SK-N-SH (cell line): ENCODE data around the gene MTMR12. TPM values are rescaled to one million over a fixed set of nuclear protein-coding genes. Genes with fewer than 3 reads are reported as not detected.

Source experiments
- CTCF ChIA-PET: fragments of 300-600, 350-600 bp; formaldehyde crosslinking; extraction: SDS; loops from one replicate; lab custom pipeline; 2021; lab: Yijun Ruan, JAX
- POLR2A ChIA-PET: fragments of 350-600 bp; sonication (Branson Sonifier 250); formaldehyde crosslinking; extraction: SDS; loops from one replicate; lab custom pipeline; 2020; ENCODE audit warnings: antibody characterized with exemption, inconsistent platforms; lab: Yijun Ruan, JAX
- DNase-seq: peaks from one replicate; pipeline ENCODE4 v3.0.0; 2012
- H2AFZ ChIP-seq: fragments of 200-600 bp; sonication (generic); 2 replicates; pipeline ENCODE4 v1.8.1; 2016; ENCODE audit warnings: antibody characterized with exemption, mild to moderate bottlenecking, low read depth
- H3F3A ChIP-seq: fragments of 200-600 bp; sonication (generic); replicated peaks from 2 replicates; pipeline ENCODE3; 2016; ENCODE audit warnings: antibody characterized with exemption, mild to moderate bottlenecking; ENCODE audit not compliant: insufficient read depth
- H3K27ac ChIP-seq, 2 experiments: fragments of 200-500 bp in 1 of 2; fragments of 200-600 bp in 1 of 2; sonication (Bioruptor generic) in 1 of 2; sonication (generic), shearing (Covaris generic) in 1 of 2; 2 replicates each; pipeline versions ENCODE4 v1.5.1 to v1.6.1; 2014 to 2016; ENCODE audit warnings: low read depth in 2 of 2, inconsistent platforms in 1 of 2, low read length in 1 of 2, mild to moderate bottlenecking in 1 of 2, mixed read lengths in 1 of 2
- H3K27me3 ChIP-seq: fragments of 200-600 bp; sonication (generic), shearing (Covaris generic); 2 replicates; pipeline ENCODE4 v1.6.1; 2016; ENCODE audit warnings: mixed run types; ENCODE audit not compliant: insufficient read depth
- H3K36me3 ChIP-seq, 2 experiments: fragments of 200-500 bp in 1 of 2; fragments of 200-600 bp in 1 of 2; sonication (Bioruptor generic) in 1 of 2; sonication (generic) in 1 of 2; replicated peaks in 1 of 2; 2 replicates each; pipeline versions ENCODE3 to v1.5.1; 2014 to 2016; ENCODE audit warnings: low read length in 1 of 2, mild to moderate bottlenecking in 1 of 2; ENCODE audit not compliant: insufficient read depth in 2 of 2, control insufficient read depth in 1 of 2
- H3K4me1 ChIP-seq, 2 experiments: fragments of 200-500 bp in 1 of 2; fragments of 200-600 bp in 1 of 2; sonication (Bioruptor generic) in 1 of 2; sonication (generic), shearing (Covaris generic) in 1 of 2; 2 replicates each; pipeline versions ENCODE4 v1.5.1 to v1.6.1; 2014 to 2016; ENCODE audit warnings: low read depth in 1 of 2, low read length in 1 of 2, mixed run types in 1 of 2; ENCODE audit not compliant: insufficient read depth in 2 of 2, control insufficient read depth in 1 of 2
- H3K4me2 ChIP-seq: fragments of 200-600 bp; sonication (generic), shearing (Covaris generic); 2 replicates; pipeline ENCODE4 v1.6.1; 2017; ENCODE audit warnings: mixed run types
- H3K4me3 ChIP-seq, 2 experiments: fragments of 200-500 bp in 1 of 2; fragments of 200-600 bp in 1 of 2; sonication (Bioruptor generic) in 1 of 2; sonication (generic), shearing (Covaris generic) in 1 of 2; 2 replicates each; pipeline versions ENCODE4 v1.5.1 to v1.8.1; 2014 to 2016; ENCODE audit warnings: low read depth in 2 of 2, inconsistent platforms in 1 of 2, low read length in 1 of 2, mild to moderate bottlenecking in 1 of 2, mixed read lengths in 1 of 2, moderate library complexity in 1 of 2
- H3K79me2 ChIP-seq: fragments of 200-600 bp; sonication (generic); 2 replicates; pipeline ENCODE4 v1.8.1; 2017; ENCODE audit warnings: mild to moderate bottlenecking; ENCODE audit not compliant: insufficient read depth
- H3K9ac ChIP-seq: fragments of 200-600 bp; sonication (generic); 2 replicates; pipeline ENCODE4 v1.6.1; 2017; ENCODE audit warnings: mixed run types
- H3K9me2 ChIP-seq: fragments of 200-600 bp; sonication (generic); 2 replicates; pipeline ENCODE4 v1.6.1; 2017; ENCODE audit warnings: mixed run types
- H3K9me3 ChIP-seq: fragments of 200-600 bp; sonication (generic); 2 replicates; pipeline ENCODE4 v1.6.1; 2017; ENCODE audit warnings: mixed run types, mild to moderate bottlenecking, moderate library complexity
- H4K20me1 ChIP-seq: fragments of 200-600 bp; sonication (generic); 2 replicates; pipeline ENCODE4 v1.6.1; 2017; ENCODE audit warnings: mild to moderate bottlenecking, mixed run types; ENCODE audit not compliant: insufficient read depth
- CHD2 ChIP-seq: fragments of 150-350 bp; IDR thresholded peaks from 2 replicates; pipeline ENCODE4 v1.6.1; 2018; ENCODE audit warnings: low read length; ENCODE audit not compliant: partially characterized antibody
- ELF1 ChIP-seq: IDR thresholded peaks from 2 replicates; pipeline ENCODE4 v1.4.0; 2012
- EZH2phosphoT487 ChIP-seq: fragments of 200-600 bp; sonication (generic); IDR thresholded peaks from 2 replicates; pipeline ENCODE4 v1.6.1; 2017; ENCODE audit warnings: low read depth, mixed run types, mild to moderate bottlenecking, antibody characterized with exemption, moderate library complexity, borderline replicate concordance
- FOXM1 ChIP-seq: IDR thresholded peaks from 2 replicates; pipeline ENCODE4 v1.4.0; 2012; ENCODE audit warnings: low read depth, mild to moderate bottlenecking
- GABPA ChIP-seq: IDR thresholded peaks from 2 replicates; pipeline ENCODE4 v1.4.0; 2012; ENCODE audit warnings: low read depth, mild to moderate bottlenecking
- GATA2 ChIP-seq: sonication (generic); formaldehyde crosslinking; IDR thresholded peaks from 2 replicates; pipeline ENCODE4 v1.5.0; 2020; ENCODE audit warnings: mild to moderate bottlenecking, missing genetic modification reagents
- JUND ChIP-seq: IDR thresholded peaks from 2 replicates; pipeline ENCODE4 v1.4.0; 2012
- MAX ChIP-seq: IDR thresholded peaks from 2 replicates; pipeline ENCODE4 v1.4.0; 2012; ENCODE audit warnings: low read depth
- MEF2A ChIP-seq: IDR thresholded peaks from 2 replicates; pipeline ENCODE4 v1.4.0; 2012; ENCODE audit warnings: low read depth, borderline replicate concordance
- NFIC ChIP-seq: IDR thresholded peaks from 2 replicates; pipeline ENCODE4 v1.4.0; 2012; ENCODE audit warnings: borderline replicate concordance
- NRF1 ChIP-seq: IDR thresholded peaks from 2 replicates; pipeline ENCODE4 v1.6.1; 2012; ENCODE audit warnings: low read depth, mild to moderate bottlenecking, low read length
- RCOR1 ChIP-seq: fragments of 150-350 bp; IDR thresholded peaks from 2 replicates; pipeline ENCODE4 v1.6.1; 2017; ENCODE audit warnings: antibody characterized with exemption, low read length
- RXRA ChIP-seq: IDR thresholded peaks from 2 replicates; pipeline ENCODE4 v1.4.0; 2012; ENCODE audit warnings: low read depth, mild to moderate bottlenecking, borderline replicate concordance
- TAF1 ChIP-seq: IDR thresholded peaks from 2 replicates; pipeline ENCODE4 v1.6.1; 2012; ENCODE audit warnings: low read depth, mild to moderate bottlenecking, low read length, moderate library complexity, borderline replicate concordance
- TEAD4 ChIP-seq: IDR thresholded peaks from 2 replicates; pipeline ENCODE4 v1.4.0; 2012; ENCODE audit warnings: mild to moderate bottlenecking, borderline replicate concordance; ENCODE audit not compliant: insufficient read depth
- USF2 ChIP-seq: fragments of 150-350 bp; IDR thresholded peaks from 2 replicates; pipeline ENCODE4 v1.6.1; 2017; ENCODE audit warnings: antibody characterized with exemption, low read length, low read depth, borderline replicate concordance
- YY1 ChIP-seq: IDR thresholded peaks from 2 replicates; pipeline ENCODE4 v1.4.0; 2012; ENCODE audit warnings: low read depth, mild to moderate bottlenecking
- ZBTB33 ChIP-seq: IDR thresholded peaks from 2 replicates; pipeline ENCODE4 v1.4.0; 2012; ENCODE audit warnings: low read depth, borderline replicate concordance
- WGBS: methylation state at CpG from one replicate; pipeline ENCODE4 v1.1.6; 2017; ENCODE audit warnings: low lambda C conversion rate; 5-methylcytosine and 5-hydroxymethylcytosine counted together
- polyA plus RNA-seq, 3 experiments: library from polyadenylated mRNA; depleted of rRNA; stranded (reverse); fragments of >200 nt; gene quantifications; 2 replicates each; pipeline ENCODE4 v1.2.3, GENCODE V29; 2012

MTMR12 gene
- polyA plus RNA-seq, 1 of the 3 experiments (the other 2 are of a cell fraction), result 10.9 TPM

GRCh38 chr5:32343058-32343672 is 30.4 kb upstream of the MTMR12 start:
- TF ChIP-seq CHD2 (no peak), YY1 (no peak), EZH2phosphoT487 (no peak), GATA2 (CRISPR knock-in tag) (no peak), NRF1 (no peak), RXRA (no peak), ELF1 (no peak), MAX (no peak), JUND (no peak), TAF1 (no peak), MEF2A (no peak), ZBTB33 (no peak), RCOR1 (no peak), TEAD4 (no peak), USF2 (no peak), NFIC (no peak), GABPA (no peak), FOXM1 (no peak)
- no peaks in the 10 kb centered on the region for H3K27me3 ChIP-seq
- H3K9ac ChIP-seq, result no peak overlapping the region
- POLR2A ChIA-PET, result no interaction called here
- no peaks in the 10 kb centered on the region for H3K79me2 ChIP-seq
- H3F3A ChIP-seq, result peaks cover 3% of the 10 kb centered on the region
- no peak for DNase-seq
- H3K9me3 ChIP-seq, result peaks cover 14% of the 10 kb centered on the region; the same call in 1 of the 2 replicates
- 37% methylated on average over 2 of the region's 2 CpGs for WGBS
- H3K4me2 ChIP-seq, result no peak overlapping the region
- CTCF ChIA-PET, result interaction anchor here (1.0 to 5.3 kb wide), 9 partner anchors 9 to 266 kb away, joined by 3 to 28 read pairs (median 5); no protein-coding TSS in a partner anchor
- H3K4me3 ChIP-seq, result no peak overlapping the region
- H3K36me3 ChIP-seq, result peaks cover 0 to 5% of the 10 kb centered on the region in 2 experiments
- no peak overlapping the region for H2AFZ ChIP-seq
- H3K27ac ChIP-seq, result no peak overlapping the region
- no peaks in the 10 kb centered on the region for H3K9me2 ChIP-seq
- no peaks in the 10 kb centered on the region for H4K20me1 ChIP-seq
- H3K4me1 ChIP-seq, result peaks cover 0 to 4% of the 10 kb centered on the region in 2 experiments; a peak in 1 of 4 replicates
